Activated CD8-positive, alpha-beta memory T cell treated with anti-CD3 and anti-CD28 coated beads for 4 hours (primary cell): Measurements from ENCODE around the gene GSC2.

ENCODE experiments used
- DNase-seq, 2 donors: peaks; one replicate each; pipeline ENCODE4 v3.0.0-alpha.2; 2020; ENCODE audit warnings: low read depth in 2 of 2

GSC2 gene

GRCh38 chr22:19097518-19097917 is 52.6 kb downstream of the GSC2 start:
- DNase-seq = no peak
